Measurements from ENCODE around the gene NUDT9.

DNA sequence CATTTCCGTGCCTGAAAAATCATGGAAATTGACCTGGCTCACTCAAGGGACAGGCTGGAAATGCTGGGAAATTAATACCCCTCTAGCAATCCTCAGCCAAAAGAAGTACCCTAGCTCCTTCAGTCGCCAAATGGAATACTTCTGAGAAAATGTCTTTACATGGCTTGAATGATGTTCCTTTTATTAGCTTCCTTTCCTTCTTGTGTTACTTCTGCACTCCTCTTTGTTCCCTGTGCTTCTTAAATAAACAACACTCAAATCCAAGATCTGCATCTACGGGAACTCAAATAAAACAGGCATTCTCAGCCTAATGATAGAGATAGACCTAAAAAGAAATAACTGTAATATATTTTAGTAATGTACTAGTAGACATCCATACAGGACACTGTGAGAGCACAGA, 70.7 kb downstream of the NUDT9 start:
- TF ChIP-seq EZH2phosphoT487 (IDR thresholded peaks at IDR 0.05; ENCODE audit: low read length) (no peak), EZH2 (optimal IDR thresholded peaks at IDR 0.05; ENCODE audit: low read depth, low read length) (no peak)
- TF ChIP-seq, protein P1, sequence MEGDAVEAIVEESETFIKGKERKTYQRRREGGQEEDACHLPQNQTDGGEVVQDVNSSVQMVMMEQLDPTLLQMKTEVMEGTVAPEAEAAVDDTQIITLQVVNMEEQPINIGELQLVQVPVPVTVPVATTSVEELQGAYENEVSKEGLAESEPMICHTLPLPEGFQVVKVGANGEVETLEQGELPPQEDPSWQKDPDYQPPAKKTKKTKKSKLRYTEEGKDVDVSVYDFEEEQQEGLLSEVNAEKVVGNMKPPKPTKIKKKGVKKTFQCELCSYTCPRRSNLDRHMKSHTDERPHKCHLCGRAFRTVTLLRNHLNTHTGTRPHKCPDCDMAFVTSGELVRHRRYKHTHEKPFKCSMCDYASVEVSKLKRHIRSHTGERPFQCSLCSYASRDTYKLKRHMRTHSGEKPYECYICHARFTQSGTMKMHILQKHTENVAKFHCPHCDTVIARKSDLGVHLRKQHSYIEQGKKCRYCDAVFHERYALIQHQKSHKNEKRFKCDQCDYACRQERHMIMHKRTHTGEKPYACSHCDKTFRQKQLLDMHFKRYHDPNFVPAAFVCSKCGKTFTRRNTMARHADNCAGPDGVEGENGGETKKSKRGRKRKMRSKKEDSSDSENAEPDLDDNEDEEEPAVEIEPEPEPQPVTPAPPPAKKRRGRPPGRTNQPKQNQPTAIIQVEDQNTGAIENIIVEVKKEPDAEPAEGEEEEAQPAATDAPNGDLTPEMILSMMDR (IDR thresholded peaks at IDR 0.05; ENCODE audit: low read length): no peak

All from MM.1S (cell line).